DMS114 treated with DMSO at 0.1 percent for 48 hours (cell line): Measurements from ENCODE around the gene RCL1.
"Not testable (repeated sequence)": the region's sequence is repeated elsewhere in the genome, so short reads cannot be mapped to it uniquely, and the experiment has no call there.

ENCODE experiments used
- DNase-seq: peaks from one replicate; lab custom pipeline; 2025; ENCODE audit not compliant: unreplicated experiment; lab: John Stamatoyannopoulos, UW

The RCL1 gene

GRCh38 chr9:4873066-4873465 is 80.3 kb downstream of the RCL1 start:
- no peak for DNase-seq

GRCh38 chr9:4875559-4875958 is 82.8 kb downstream of the RCL1 start:
- DNase-seq = no peak

GRCh38 chr9:4879115-4879558 is 86.4 kb downstream of the RCL1 start:
- DNase-seq = no peak

GRCh38 chr9:4883326-4883873 is 90.7 kb downstream of the RCL1 start:
- no peak for DNase-seq

GRCh38 chr9:4886698-4887097 is 94.0 kb downstream of the RCL1 start:
- no peak for DNase-seq

- DNase-seq = no peak
Measured at GRCh38 chr9:4887556-4887955, 94.8 kb downstream of the RCL1 start.

- DNase-seq = no peak
Measured at GRCh38 chr9:4890242-4890641, 97.5 kb downstream of the RCL1 start.

- DNase-seq = no peak
Measured at GRCh38 chr9:4890929-4891328, 98.2 kb downstream of the RCL1 start.

GRCh38 chr9:4891674-4892073 is 98.9 kb downstream of the RCL1 start:
- no peak for DNase-seq

GRCh38 chr9:4892501-4893194 is 99.9 kb downstream of the RCL1 start:
- DNase-seq = no peak

- DNase-seq = no peak
Measured at GRCh38 chr9:4894076-4894475, 101.3 kb downstream of the RCL1 start.

GRCh38 chr9:4899853-4900252 is 107.1 kb downstream of the RCL1 start:
- not testable (repeated sequence) for DNase-seq

GRCh38 chr9:4901401-4902134 is 108.8 kb downstream of the RCL1 start:
- not testable (repeated sequence) for DNase-seq

- no peak for DNase-seq
Measured at GRCh38 chr9:4902135-4902475, 109.4 kb downstream of the RCL1 start.

GRCh38 chr9:4904322-4905134 is 111.8 kb downstream of the RCL1 start:
- no peak for DNase-seq

GRCh38 chr9:4905135-4905490 is 112.4 kb downstream of the RCL1 start:
- DNase-seq = no peak
